ENCODE measurements around the gene OBSCN. TPM values are rescaled to one million over a fixed set of nuclear protein-coding genes. Genes with fewer than 3 reads are reported as not detected.
"Not testable (repeated sequence)": the region's sequence is repeated elsewhere in the genome, so short reads cannot be mapped to it uniquely, and the experiment has no call there.

OBSCN gene
- total RNA-seq, 2 experiments from 2014 or later, result 5.7 to 10.4 TPM

- Mint-ChIP-seq H3K4me1 (no peaks in the 10 kb centered on the region), H3K27me3 (no peaks in the 10 kb centered on the region), H3K9me3 (ENCODE audit: low read depth) (peaks cover 38% of the 10 kb centered on the region), H3K27ac (no peak overlapping the region), H3K4me3 (no peak overlapping the region), H3K36me3 (peaks cover 63% of the 10 kb centered on the region)
- no peak for ATAC-seq
- CTCF ChIA-PET, result no interaction called here
- no peak for DNase-seq
Observed at GRCh38 chr1:228242409-228242808, 34.6 kb downstream of the OBSCN start.

- no peaks in the 10 kb centered on the region for H3K4me1 Mint-ChIP-seq
- H3K4me3 Mint-ChIP-seq, result no peak overlapping the region
- H3K27ac Mint-ChIP-seq, result no peak overlapping the region
- H3K36me3 Mint-ChIP-seq, result peaks cover 67% of the 10 kb centered on the region
- CTCF ChIA-PET, result no interaction called here
- DNase-seq (no peak), ATAC-seq (no peak)
- peaks cover 38% of the 10 kb centered on the region for H3K9me3 Mint-ChIP-seq (ENCODE audit: low read depth)
- H3K27me3 Mint-ChIP-seq, result no peaks in the 10 kb centered on the region
Observed at GRCh38 chr1:228243093-228243492, 35.2 kb downstream of the OBSCN start.

- ATAC-seq, DNase-seq, H3K4me3 Mint-ChIP-seq, H3K27me3 Mint-ChIP-seq, CTCF ChIA-PET, H3K4me1 Mint-ChIP-seq, H3K27ac Mint-ChIP-seq: not testable (repeated sequence)
- peaks cover 32% of the 10 kb centered on the region for H3K9me3 Mint-ChIP-seq (ENCODE audit: low read depth)
- H3K36me3 Mint-ChIP-seq, result peaks cover 60% of the 10 kb centered on the region
Observed at GRCh38 chr1:228243989-228244388, 36.1 kb downstream of the OBSCN start.

- DNase-seq, result no peak
- peaks cover 29% of the 10 kb centered on the region for H3K9me3 Mint-ChIP-seq (ENCODE audit: low read depth)
- H3K4me3 Mint-ChIP-seq, result no peak overlapping the region
- no peaks in the 10 kb centered on the region for H3K4me1 Mint-ChIP-seq
- CTCF ChIA-PET, result no interaction called here
- peaks cover 56% of the 10 kb centered on the region for H3K36me3 Mint-ChIP-seq
- H3K27ac Mint-ChIP-seq, result no peak overlapping the region
- ATAC-seq, result no peak
- no peaks in the 10 kb centered on the region for H3K27me3 Mint-ChIP-seq
Observed at GRCh38 chr1:228245111-228245510, 37.3 kb downstream of the OBSCN start.

- CTCF ChIA-PET, result no interaction called here
- DNase-seq (no peak), ATAC-seq (no peak)
- no peak overlapping the region for H3K4me3 Mint-ChIP-seq
- H3K36me3 Mint-ChIP-seq, result peaks cover 49% of the 10 kb centered on the region
- H3K27me3 Mint-ChIP-seq, result no peaks in the 10 kb centered on the region
- no peak overlapping the region for H3K27ac Mint-ChIP-seq
- peaks cover 22% of the 10 kb centered on the region for H3K9me3 Mint-ChIP-seq (ENCODE audit: low read depth)
- no peaks in the 10 kb centered on the region for H3K4me1 Mint-ChIP-seq
Observed at GRCh38 chr1:228246216-228246900, 38.5 kb downstream of the OBSCN start.

- Mint-ChIP-seq H3K9me3 (ENCODE audit: low read depth) (peaks cover 11% of the 10 kb centered on the region), H3K27me3 (no peaks in the 10 kb centered on the region), H3K36me3 (peaks cover 26% of the 10 kb centered on the region), H3K27ac (no peak overlapping the region), H3K4me3 (no peak overlapping the region), H3K4me1 (no peaks in the 10 kb centered on the region)
- ATAC-seq (no peak), DNase-seq (no peak)
- CTCF ChIA-PET, result interaction anchor here (0.9 kb wide), 1 partner anchor 10 kb away, joined by 3 read pairs; no protein-coding TSS in a partner anchor
Observed at GRCh38 chr1:228249513-228250305, 41.9 kb downstream of the OBSCN start.

- H3K27me3 Mint-ChIP-seq; H3K4me1 Mint-ChIP-seq; H3K27ac Mint-ChIP-seq; H3K36me3 Mint-ChIP-seq; H3K9me3 Mint-ChIP-seq (ENCODE audit: low read depth); H3K4me3 Mint-ChIP-seq; CTCF ChIA-PET; ATAC-seq; DNase-seq: not testable (repeated sequence)
Observed at GRCh38 chr1:228252476-228252875, 44.6 kb downstream of the OBSCN start.

- no peaks in the 10 kb centered on the region for H3K4me1 Mint-ChIP-seq
Observed at GRCh38 chr1:228256626-228257375, 49.0 kb downstream of the OBSCN start.

GRCh38 chr1:228258486-228258885, 50.6 kb downstream of the OBSCN start:
- ATAC-seq (no peak), DNase-seq (no peak)
- CTCF ChIA-PET, result interaction anchor here (0.9 kb wide), 1 partner anchor 17 kb away, joined by 3 read pairs; no protein-coding TSS in a partner anchor
- Mint-ChIP-seq H3K36me3 (peaks cover 5% of the 10 kb centered on the region), H3K9me3 (ENCODE audit: low read depth) (peaks cover 6% of the 10 kb centered on the region), H3K4me3 (no peak overlapping the region), H3K27me3 (no peaks in the 10 kb centered on the region), H3K4me1 (no peaks in the 10 kb centered on the region), H3K27ac (no peak overlapping the region)

More at GRCh38 chr1:228256626-228257375, 49.0 kb downstream of the OBSCN start:
- H3K36me3 Mint-ChIP-seq, result peaks cover 5% of the 10 kb centered on the region
- H3K27me3 Mint-ChIP-seq, result no peaks in the 10 kb centered on the region
- peaks cover 2% of the 10 kb centered on the region for H3K9me3 Mint-ChIP-seq (ENCODE audit: low read depth)
- no peak overlapping the region for H3K27ac Mint-ChIP-seq
- ATAC-seq (no peak), DNase-seq (no peak)
- no peak overlapping the region for H3K4me3 Mint-ChIP-seq
- CTCF ChIA-PET, result no interaction called here

- DNase-seq (no peak), ATAC-seq (no peak)
- H3K36me3 Mint-ChIP-seq, result peaks cover 5% of the 10 kb centered on the region
- H3K27me3 Mint-ChIP-seq, result no peaks in the 10 kb centered on the region
- peaks cover 4% of the 10 kb centered on the region for H3K9me3 Mint-ChIP-seq (ENCODE audit: low read depth)
- H3K4me3 Mint-ChIP-seq, result no peak overlapping the region
- CTCF ChIA-PET, result no interaction called here
- no peaks in the 10 kb centered on the region for H3K4me1 Mint-ChIP-seq
- H3K27ac Mint-ChIP-seq, result no peak overlapping the region
Observed at GRCh38 chr1:228259368-228259894, 51.6 kb downstream of the OBSCN start.

GRCh38 chr1:228259951-228260350, 52.1 kb downstream of the OBSCN start:
- CTCF ChIA-PET, result no interaction called here
- H3K4me1 Mint-ChIP-seq, result no peaks in the 10 kb centered on the region
- H3K36me3 Mint-ChIP-seq, result peaks cover 4% of the 10 kb centered on the region
- no peak overlapping the region for H3K27ac Mint-ChIP-seq
- no peak for DNase-seq
- no peak for ATAC-seq
- H3K9me3 Mint-ChIP-seq (ENCODE audit: low read depth), result peaks cover 4% of the 10 kb centered on the region
- H3K4me3 Mint-ChIP-seq, result no peak overlapping the region
- no peaks in the 10 kb centered on the region for H3K27me3 Mint-ChIP-seq

- no peak overlapping the region for H3K4me3 Mint-ChIP-seq
- H3K9me3 Mint-ChIP-seq (ENCODE audit: low read depth), result peaks cover 4% of the 10 kb centered on the region
- DNase-seq (no peak), ATAC-seq (no peak)
- CTCF ChIA-PET, result no interaction called here
- no peaks in the 10 kb centered on the region for H3K4me1 Mint-ChIP-seq
- H3K27ac Mint-ChIP-seq, result no peak overlapping the region
- H3K27me3 Mint-ChIP-seq, result no peaks in the 10 kb centered on the region
- H3K36me3 Mint-ChIP-seq, result peaks cover 4% of the 10 kb centered on the region
Observed at GRCh38 chr1:228261706-228262105, 53.9 kb downstream of the OBSCN start.

GRCh38 chr1:228262475-228262874, 54.6 kb downstream of the OBSCN start:
- Mint-ChIP-seq H3K36me3 (peaks cover 4% of the 10 kb centered on the region), H3K9me3 (ENCODE audit: low read depth) (peaks cover 4% of the 10 kb centered on the region), H3K4me1 (peaks cover 3% of the 10 kb centered on the region), H3K4me3 (no peak overlapping the region), H3K27ac (no peak overlapping the region), H3K27me3 (no peaks in the 10 kb centered on the region)
- no peak for ATAC-seq
- DNase-seq, result no peak
- CTCF ChIA-PET, result no interaction called here
